Colonic mucosa (tissue), 4 donors: ENCODE data around the gene BSDC1. TPM values are rescaled to one million over a fixed set of nuclear protein-coding genes. Genes with fewer than 3 reads are reported as not detected.
A peak's percentile ranks its signal among the peaks of the same experiment; 100 is the strongest.
"Not testable (repeated sequence)": the region's sequence is repeated elsewhere in the genome, so short reads cannot be mapped to it uniquely, and the experiment has no call there.

Experiments
- DNase-seq: peaks from one replicate; pipeline ENCODE4 v3.0.0-alpha.2; 2020
- H3K27ac ChIP-seq: fragments of 200-600 bp; one replicate; pipeline ENCODE4 v1.8.0; 2021
- H3K27me3 ChIP-seq: fragments of 200-600 bp; one replicate; pipeline ENCODE4 v1.8.0; 2021
- H3K36me3 ChIP-seq: fragments of 200-600 bp; one replicate; pipeline ENCODE4 v1.8.0; 2021
- H3K4me1 ChIP-seq: fragments of 200-600 bp; one replicate; pipeline ENCODE4 v1.8.0; 2021; ENCODE audit warnings: mild to moderate bottlenecking
- H3K4me3 ChIP-seq: fragments of 200-600 bp; one replicate; pipeline ENCODE4 v1.8.0; 2021
- H3K9ac ChIP-seq, 2 donors: one replicate each; pipeline ENCODE4 v1.7.0; 2013; ENCODE audit warnings: control low read depth in 2 of 2, low read depth in 2 of 2, low read length in 2 of 2
- H3K9me3 ChIP-seq: fragments of 200-600 bp; one replicate; pipeline ENCODE4 v1.8.0; 2021
- CTCF ChIP-seq: fragments of 200-600 bp; IDR thresholded peaks from one replicate; pipeline ENCODE4 v1.8.0; 2022; ENCODE audit warnings: antibody characterized with exemption, mild to moderate bottlenecking
- intact Hi-C: fragments of 100-400 bp; cut with DNase I; formaldehyde crosslinking; loops from one replicate; pipeline ENCODE4 v1.14.1; 2022
- total RNA-seq, 2 donors: library from RNA; stranded (reverse); fragmentation: NEBNext Ultra II Directional in 1 of 2; extraction: Animal tissue kit (Norgen Biotek cat#: 25700) in 1 of 2; gene quantifications; one replicate each; pipeline ENCODE4 v1.2.1, GENCODE V29; 2021
- donor health status: healthy.
- donor health status: DM: no; HTN: no; CAD: no.
- donor health status: DM: no; HTN: no; CAD: no.

The BSDC1 gene
- total RNA-seq, 2 donors from 2014 or later = 65.7 to 76.8 TPM

GRCh38 chr1:32358435-32358834 is 35.8 kb downstream of the BSDC1 start:
- H3K4me1 ChIP-seq = peaks cover 5% of the 10 kb centered on the region
- H3K9ac ChIP-seq = no peak overlapping the region
- H3K27ac ChIP-seq = no peak overlapping the region
- intact Hi-C loops = no loop called here
- no peak for DNase-seq
- H3K36me3 ChIP-seq = no peaks in the 10 kb centered on the region
- H3K27me3 ChIP-seq = no peaks in the 10 kb centered on the region
- no peak overlapping the region for H3K4me3 ChIP-seq
- H3K9me3 ChIP-seq = no peaks in the 10 kb centered on the region
- TF ChIP-seq CTCF = no peak

- no peak overlapping the region for H3K9ac ChIP-seq
- H3K4me1 ChIP-seq = peaks cover 6% of the 10 kb centered on the region
- intact Hi-C loops = no loop called here
- no peak for TF ChIP-seq CTCF
- H3K9me3 ChIP-seq = no peaks in the 10 kb centered on the region
- H3K36me3 ChIP-seq = no peaks in the 10 kb centered on the region
- no peak overlapping the region for H3K4me3 ChIP-seq
- no peak overlapping the region for H3K27ac ChIP-seq
- no peak for DNase-seq
- no peaks in the 10 kb centered on the region for H3K27me3 ChIP-seq
Measured at GRCh38 chr1:32357614-32358013, 36.6 kb downstream of the BSDC1 start.

GRCh38 chr1:32356478-32356877 is 37.8 kb downstream of the BSDC1 start:
- Histone ChIP-seq H3K4me3 (no peak overlapping the region), H3K4me1 (peaks cover 3% of the 10 kb centered on the region), H3K27ac (no peak overlapping the region), H3K27me3 (no peaks in the 10 kb centered on the region), H3K9ac (no peak overlapping the region), H3K36me3 (no peaks in the 10 kb centered on the region), H3K9me3 (no peaks in the 10 kb centered on the region)
- no peak for TF ChIP-seq CTCF
- intact Hi-C loops = no loop called here
- no peak for DNase-seq

GRCh38 chr1:32355778-32356177 is 38.5 kb downstream of the BSDC1 start:
- H3K36me3 ChIP-seq, H3K4me1 ChIP-seq, H3K27ac ChIP-seq, H3K27me3 ChIP-seq, H3K4me3 ChIP-seq, DNase-seq, H3K9ac ChIP-seq, intact Hi-C loops, H3K9me3 ChIP-seq: not testable (repeated sequence)

- intact Hi-C loops = no loop called here
- no peak overlapping the region for H3K9ac ChIP-seq
- peaks cover 3% of the 10 kb centered on the region for H3K4me1 ChIP-seq
- peak overlapping the region; percentile 6 for H3K27ac ChIP-seq
- no peak overlapping the region for H3K4me3 ChIP-seq
- no peak for TF ChIP-seq CTCF
- H3K36me3 ChIP-seq = no peaks in the 10 kb centered on the region
- no peaks in the 10 kb centered on the region for H3K9me3 ChIP-seq
- DNase-seq = no peak
- H3K27me3 ChIP-seq = no peaks in the 10 kb centered on the region
Measured at GRCh38 chr1:32353886-32354570, 40.2 kb downstream of the BSDC1 start.

- intact Hi-C loops = no loop called here
Measured at GRCh38 chr1:32353431-32353830, 40.8 kb downstream of the BSDC1 start.

More at GRCh38 chr1:32353431-32353830, 40.8 kb downstream of the BSDC1 start:
- Histone ChIP-seq H3K27ac (peak overlapping the region; percentile 6), H3K9ac (peak overlapping the region in 1 of 2 donors; percentile 35), H3K4me1 (peaks cover 3% of the 10 kb centered on the region), H3K36me3 (no peaks in the 10 kb centered on the region), H3K4me3 (no peak overlapping the region), H3K27me3 (no peaks in the 10 kb centered on the region), H3K9me3 (no peaks in the 10 kb centered on the region)
- TF ChIP-seq CTCF = no peak
- DNase-seq = no peak
